SKM-1 (cell line): ENCODE measurements around the gene CFAP251.
"Not testable (repeated sequence)": the region's sequence is repeated elsewhere in the genome, so short reads cannot be mapped to it uniquely, and the experiment has no call there.

Experiments used
- DNase-seq: peaks from one replicate; lab custom pipeline; 2025; ENCODE audit not compliant: unreplicated experiment; lab: John Stamatoyannopoulos, UW

The CFAP251 gene

DNA sequence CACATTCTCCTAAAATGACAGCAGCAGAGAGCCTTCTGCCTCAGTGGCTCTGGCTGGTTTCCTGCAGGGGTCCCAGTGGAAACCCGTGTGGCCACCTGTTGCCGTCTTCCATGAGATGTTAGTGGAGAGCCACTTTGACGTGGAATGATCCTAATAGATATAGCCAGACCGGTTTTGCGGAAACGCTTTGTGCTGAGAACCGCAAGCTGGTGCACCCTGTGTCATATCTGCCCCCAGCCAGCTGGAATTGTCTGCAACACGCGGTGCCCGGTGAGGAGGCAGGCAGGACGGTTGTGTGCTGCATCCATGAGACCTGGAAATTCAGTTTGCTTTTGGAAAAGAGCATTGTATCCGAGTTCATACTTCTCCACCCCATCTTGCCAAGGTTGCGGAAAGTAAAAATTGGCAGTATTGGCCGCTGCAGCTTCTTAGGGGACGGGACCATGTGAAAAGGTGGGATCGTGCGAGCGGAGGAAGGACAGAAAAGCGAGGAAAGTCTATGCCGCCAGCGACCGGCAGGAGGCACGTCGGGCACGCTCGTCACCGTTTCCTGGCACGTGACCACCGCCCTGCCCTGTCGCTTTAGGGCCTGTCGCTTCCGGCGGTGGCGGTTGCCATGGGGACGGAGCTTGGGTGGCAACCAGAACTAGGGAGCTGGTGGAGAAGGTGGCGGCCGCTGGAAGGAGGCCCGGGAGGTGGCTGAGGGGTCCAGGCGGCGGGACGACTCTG lies at the start of gene CFAP251:
Gene CFAP251, plus strand, starts transcription at position 643 of the 729 bp plus-strand sequence. CDS start 2,714 bp downstream, outside the sequence.
- peak; percentile 55 for DNase-seq

- not testable (repeated sequence) for DNase-seq
Measured at GRCh38 chr12:121869229-121869628, 49.2 kb upstream of the CFAP251 start.

DNA sequence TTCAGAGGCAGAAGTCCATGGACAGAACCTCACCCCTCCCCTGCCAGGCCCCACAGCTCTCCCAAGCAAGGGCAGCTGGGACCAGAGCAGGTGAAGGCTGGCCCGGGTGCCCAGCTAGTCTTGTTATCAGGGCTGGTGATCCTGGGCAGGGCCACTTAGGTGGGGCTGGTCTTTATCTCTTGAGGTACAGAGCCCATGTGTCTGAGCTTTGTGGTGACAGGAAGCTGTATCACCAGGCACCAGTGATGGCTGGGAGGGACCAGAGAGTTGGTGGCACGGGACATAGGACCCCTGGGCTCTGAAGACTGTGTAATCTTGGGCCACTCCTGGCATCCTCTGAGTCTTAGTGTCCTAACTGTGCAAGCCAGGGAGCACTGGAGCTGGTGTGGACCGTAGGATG lies 46.9 kb upstream of the CFAP251 start:
- DNase-seq = no peak

- no peak for DNase-seq
Measured at GRCh38 chr12:121872546-121873215, 45.7 kb upstream of the CFAP251 start.

DNA sequence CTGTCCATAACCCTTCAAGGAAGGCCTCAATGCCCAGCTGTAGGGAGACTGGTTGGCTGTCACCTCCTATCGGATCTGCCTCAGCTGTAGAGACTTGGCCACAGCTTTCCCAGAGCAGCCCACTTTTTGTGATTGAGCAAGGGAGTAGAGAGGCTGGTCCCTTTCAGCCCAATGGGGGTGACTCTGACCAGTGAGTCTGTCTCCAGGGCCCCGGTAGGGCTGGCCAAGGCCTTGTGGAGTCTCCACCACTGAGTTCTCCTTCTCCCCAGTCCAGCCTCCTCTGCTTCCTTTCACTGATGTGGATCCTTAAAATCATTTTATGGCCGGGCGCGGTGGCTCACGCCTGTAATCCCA lies 45.2 kb upstream of the CFAP251 start:
- no peak for DNase-seq

GRCh38 chr12:121874071-121874470 lies 44.3 kb upstream of the CFAP251 start:
- peak; percentile 39 for DNase-seq

DNA sequence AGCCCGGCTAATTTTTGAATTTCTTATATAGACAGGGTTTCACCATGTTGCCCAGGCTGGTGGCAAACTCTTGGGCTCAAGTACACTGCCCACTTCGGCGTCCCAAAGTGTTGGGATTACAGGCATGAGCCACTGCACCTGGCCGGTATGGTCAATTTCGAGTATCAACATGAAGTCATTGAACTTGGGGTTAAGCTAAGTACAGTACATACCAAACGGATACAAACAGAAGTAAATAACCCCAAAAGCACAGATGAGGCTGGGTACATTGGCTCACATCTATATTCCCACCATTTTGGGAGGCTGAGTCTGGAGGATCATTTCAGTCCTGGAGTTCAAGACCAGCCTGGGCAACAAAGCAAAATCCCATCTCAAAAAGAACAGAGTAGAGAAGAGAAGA lies 42.8 kb upstream of the CFAP251 start:
- no peak for DNase-seq

DNA sequence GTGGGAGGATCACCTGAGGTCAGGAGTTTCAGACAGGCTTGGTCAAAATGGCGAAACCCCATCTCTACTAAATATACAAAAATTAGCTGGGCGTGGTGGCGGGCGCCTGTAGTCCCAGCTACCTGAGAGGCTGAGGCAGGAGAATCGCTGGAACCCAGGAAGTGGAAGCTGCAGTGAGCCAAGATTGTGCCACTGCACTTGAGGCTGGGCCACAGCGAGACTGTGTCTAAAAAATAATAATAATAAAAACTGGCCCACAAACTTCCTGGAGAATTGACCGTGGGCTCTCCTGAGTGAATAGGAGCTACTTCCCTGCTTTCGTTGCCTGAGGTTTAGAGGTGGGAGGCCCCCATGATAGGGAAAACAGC lies 42.3 kb upstream of the CFAP251 start:
- DNase-seq = not testable (repeated sequence)

DNA sequence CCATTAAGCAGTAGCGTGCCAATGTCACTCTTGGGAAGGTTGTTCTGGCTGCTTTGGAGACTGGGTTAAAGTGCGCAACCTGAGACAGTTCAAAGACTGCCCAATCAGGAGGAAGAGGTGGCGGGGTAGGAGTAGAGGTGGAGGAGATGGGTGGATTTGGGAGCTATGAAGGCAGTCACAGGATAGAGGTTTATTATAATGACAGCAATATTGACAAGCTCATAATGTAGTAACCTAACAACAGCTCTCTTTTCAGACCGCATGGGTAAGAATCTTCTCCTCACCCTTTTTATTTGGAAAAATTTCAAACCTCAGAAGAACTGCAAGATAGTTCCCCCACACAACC lies 35.1 kb upstream of the CFAP251 start:
- DNase-seq = no peak

DNA sequence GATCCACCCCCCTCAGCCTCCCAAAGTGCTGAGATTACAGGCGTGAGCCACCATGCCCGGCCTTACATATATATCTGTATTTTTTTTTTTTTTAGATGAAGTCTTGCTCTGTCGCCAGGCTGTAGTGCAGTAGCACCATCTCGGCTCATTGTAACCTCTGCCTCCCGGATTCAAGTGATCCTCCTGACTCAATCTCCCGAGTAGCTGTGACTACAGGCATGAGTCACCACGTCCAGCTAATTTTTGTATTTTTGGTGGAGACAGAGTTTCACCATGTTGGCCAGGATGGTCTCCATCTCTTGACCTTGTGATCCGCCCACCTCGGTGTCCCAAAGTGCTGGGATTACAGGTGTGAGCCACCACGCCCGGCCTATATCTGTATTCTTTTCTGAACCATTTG lies 33.3 kb upstream of the CFAP251 start:
- not testable (repeated sequence) for DNase-seq

DNA sequence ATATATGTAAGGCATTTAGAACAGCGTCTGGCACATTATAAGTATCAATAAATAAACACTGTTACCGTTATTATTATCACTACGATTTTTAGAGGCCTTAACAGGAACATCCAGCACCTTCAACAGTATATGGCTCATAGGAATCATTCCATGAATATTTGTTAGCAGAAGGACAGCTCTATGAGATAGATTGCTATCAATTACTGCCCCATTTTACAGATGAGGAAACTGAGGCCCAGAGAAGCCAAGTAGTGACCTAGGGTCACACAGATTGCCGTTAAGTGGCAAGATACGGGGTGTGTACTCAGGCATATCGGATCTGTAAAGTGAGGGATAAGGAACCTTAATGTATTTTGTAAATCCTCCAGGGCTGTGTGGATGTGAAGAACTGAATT lies 30.3 kb upstream of the CFAP251 start:
- no peak for DNase-seq

DNA sequence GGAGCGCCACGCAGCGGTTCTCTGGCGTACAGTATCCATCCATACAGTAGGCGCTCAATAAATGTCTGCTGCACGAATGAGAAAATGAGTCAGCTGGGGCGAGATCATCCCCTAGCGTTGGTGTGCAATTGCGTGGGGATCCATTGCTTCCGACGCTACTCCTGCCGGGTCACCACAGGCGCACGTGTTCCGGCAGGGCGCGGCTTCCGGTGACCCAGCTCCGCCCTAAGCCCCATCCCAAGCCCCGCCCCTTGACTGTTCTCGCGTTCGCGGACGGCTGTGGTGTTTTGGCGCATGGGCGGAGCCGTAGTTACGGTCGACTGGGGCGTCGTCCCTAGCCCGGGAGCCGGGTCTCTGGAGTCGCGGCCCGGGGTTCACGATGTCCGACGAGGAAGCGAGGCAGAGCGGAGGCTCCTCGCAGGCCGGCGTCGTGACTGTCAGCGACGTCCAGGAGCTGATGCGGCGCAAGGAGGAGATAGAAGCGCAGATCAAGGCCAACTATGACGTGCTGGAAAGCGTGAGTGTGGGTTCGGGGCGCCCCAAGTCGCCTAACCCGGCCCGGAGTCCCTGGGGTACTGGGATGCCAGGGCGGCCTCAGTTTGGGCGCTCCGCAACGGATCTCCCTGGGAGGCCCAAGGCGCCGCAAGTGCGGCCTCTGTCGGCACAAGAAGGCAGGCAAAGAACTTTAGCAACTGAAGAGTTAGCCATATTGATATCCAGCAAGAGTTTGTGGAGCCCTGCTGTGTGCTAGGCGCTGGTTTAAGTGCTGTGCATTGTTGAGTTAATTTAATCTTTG lies 29.7 kb upstream of the CFAP251 start, which contains the start of gene PSMD9:
Gene PSMD9, plus strand, starts transcription at position 313 of the 796 bp plus-strand sequence. Its CDS starts 67 bp downstream, at position 380.
- peak; percentile 52 for DNase-seq

- no peak for DNase-seq
Measured at GRCh38 chr12:121889274-121889624, 29.1 kb upstream of the CFAP251 start.

GRCh38 chr12:121889661-121890060 lies 28.7 kb upstream of the CFAP251 start:
- DNase-seq = not testable (repeated sequence)

DNA sequence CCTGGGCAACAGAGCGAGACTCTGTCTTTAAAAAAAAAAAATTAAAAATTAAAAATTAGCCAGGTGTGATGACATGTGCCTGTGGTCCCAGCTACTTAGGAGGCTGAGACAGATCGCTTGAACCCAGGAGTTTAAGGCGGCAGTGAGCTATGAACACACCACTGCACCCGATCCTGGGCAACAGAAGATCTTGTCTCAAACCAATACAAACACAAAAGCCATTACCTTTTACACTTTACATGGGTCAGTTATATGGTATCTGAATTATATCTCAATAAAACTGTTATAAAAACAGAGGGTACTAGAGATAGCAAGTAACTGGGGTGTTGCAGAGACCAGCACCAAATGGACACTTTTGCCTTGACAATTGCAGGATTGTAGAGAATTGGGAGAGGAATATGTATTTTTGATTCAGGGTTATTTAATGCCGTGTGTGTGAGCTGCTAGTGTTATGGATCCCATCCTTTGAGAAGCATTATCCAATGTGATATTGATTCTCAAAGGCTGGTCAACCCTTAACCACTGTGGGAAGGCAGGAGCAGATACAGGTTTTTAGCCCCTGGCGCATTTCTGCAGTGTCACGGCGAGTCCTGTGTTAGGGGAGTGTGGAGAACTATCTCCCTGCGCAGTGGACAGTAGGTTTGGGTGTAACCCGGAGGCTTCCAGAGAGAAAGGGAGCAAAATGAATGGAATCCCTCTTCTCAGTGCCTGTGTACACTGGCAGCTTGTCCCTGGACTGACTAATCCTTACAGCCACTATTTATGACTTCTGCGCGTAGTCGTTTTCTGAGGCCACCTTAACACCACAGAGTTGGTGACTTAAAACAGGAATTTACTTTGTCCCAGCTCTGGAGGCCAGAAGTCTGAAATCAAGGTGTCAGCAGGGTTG lies 25.5 kb upstream of the CFAP251 start:
- no peak for DNase-seq

- no peak for DNase-seq
Measured at GRCh38 chr12:121893961-121894460, 24.4 kb upstream of the CFAP251 start.

DNA sequence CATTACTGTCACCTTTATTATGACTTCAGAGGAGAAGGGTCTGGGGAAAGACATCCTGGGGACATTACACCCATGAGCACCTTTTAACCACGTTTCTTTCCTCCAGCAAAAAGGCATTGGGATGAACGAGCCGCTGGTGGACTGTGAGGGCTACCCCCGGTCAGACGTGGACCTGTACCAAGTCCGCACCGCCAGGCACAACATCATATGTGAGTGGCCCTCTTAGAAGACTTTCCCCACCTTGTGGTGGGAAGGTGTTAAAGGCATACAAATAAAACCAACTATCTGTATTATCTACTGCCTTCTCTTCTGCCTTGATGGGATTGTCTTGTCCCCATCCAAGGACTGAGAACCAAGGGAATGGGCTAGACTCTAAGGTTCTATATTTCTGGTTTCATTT lies 23.8 kb upstream of the CFAP251 start:
- DNase-seq = no peak

DNA sequence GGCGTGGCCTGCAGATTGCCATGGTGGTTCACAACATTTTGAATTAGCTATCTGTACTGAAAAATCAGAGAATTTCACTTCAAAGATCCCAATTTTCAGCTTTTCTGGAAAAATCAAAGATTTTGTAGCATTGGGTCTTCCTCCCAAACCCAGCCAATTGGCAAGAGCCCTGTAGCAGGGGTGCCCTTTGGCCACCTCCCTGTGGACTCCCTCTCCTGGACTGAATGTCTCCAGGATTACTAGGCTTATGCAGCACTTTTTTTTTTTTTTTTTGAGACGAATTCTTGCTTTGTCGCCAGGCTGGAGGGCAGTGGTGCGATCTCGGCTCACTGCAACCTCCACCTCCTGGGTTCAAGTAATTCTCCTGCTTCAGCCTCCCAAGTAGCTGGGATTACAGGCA lies 20.1 kb upstream of the CFAP251 start:
- no peak for DNase-seq

DNA sequence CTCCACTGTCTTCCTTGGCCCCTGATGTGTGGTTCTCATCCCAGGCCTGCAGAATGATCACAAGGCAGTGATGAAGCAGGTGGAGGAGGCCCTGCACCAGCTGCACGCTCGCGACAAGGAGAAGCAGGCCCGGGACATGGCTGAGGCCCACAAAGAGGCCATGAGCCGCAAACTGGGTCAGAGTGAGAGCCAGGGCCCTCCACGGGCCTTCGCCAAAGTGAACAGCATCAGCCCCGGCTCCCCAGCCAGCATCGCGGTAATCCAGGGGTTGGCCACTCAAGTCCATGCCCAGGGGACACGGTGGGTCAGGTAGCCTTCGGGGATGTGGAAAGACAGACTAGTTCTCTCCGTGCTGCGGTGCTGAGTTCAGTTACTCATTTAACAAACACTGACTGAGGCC lies 18.8 kb upstream of the CFAP251 start:
- DNase-seq = no peak

DNA sequence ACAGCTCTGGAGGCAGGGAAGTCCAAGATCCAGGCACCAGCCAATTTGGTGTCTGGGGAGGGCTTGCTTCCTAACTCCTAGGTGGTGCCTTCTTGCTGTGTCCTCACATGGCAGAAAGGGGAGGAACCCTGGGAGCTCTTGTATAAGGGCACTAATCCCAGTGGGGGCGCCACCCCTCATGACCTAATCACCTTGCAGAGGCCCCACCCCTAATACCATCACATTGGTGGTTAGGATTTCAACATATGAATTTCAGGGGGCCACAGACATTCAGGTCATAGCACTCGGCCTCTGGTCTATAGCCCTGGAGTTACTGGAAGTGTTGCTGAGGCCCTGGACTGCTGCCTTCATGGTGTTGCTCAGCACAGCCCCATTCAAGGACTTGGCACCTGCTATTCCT lies 15.2 kb upstream of the CFAP251 start:
- DNase-seq = no peak

- no peak for DNase-seq
Measured at GRCh38 chr12:121905746-121906145, 12.6 kb upstream of the CFAP251 start.
